ENCODE results near the gene HMGN2.
A peak's percentile ranks its signal among the peaks of the same experiment; 100 is the strongest.

Gene HMGN2

DNA sequence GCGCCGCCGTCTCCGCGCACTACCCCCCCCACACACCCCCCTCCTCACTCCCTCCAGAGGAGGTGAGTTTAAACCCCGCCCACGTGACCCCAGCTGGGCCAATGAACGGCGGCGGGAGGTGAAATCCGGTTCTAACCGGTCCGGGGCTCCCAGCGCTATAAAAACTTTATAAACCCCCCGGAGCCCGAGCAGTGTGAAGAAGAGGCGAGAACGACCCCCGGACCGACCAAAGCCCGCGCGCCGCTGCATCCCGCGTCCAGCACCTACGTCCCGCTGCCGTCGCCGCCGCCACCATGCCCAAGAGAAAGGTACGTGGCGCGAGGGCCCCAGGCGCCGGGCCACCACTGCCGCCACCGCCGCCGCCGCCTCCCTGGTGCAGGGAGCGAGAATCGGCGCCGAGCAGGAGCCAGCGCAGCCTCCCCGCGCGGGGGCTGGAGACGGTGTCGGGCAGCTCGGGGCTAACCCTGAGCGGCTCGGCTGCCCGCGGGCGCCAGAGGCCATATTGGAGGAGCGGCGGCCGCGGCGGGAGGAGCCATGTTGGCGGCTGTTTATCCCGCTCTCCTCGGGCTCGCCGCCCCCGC is at the start of gene HMGN2:
HMGN2 (plus strand) TSS at position 121 of the 581 bp plus-strand sequence; CDS start at position 294, 173 bp downstream.
- peak; percentile 88 to 89 for DNase-seq (ENCODE audit: low read depth in 2 of 2)

DNA sequence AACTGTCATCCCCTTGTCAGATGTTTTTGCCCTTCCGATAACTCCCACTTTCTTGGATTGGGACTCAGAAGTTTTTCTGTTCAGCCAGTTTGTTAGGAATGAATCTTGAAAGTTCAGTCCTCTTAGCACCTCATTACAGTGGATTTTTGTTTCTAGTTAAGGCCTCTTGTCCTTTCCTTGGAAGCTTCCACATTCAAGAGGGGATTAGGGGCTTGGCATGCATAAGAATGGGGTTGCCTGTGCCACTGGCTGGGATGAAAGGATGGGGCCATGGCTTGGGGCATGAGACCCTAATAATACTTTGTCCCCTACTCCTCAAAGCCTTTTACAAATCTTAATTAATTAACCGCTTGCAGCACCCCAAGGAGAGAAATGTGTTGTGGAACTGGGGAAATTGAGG is 42.5 kb upstream of the HMGN2 start:
- DNase-seq (ENCODE audit: low read depth in 2 of 2): no peak

DNA sequence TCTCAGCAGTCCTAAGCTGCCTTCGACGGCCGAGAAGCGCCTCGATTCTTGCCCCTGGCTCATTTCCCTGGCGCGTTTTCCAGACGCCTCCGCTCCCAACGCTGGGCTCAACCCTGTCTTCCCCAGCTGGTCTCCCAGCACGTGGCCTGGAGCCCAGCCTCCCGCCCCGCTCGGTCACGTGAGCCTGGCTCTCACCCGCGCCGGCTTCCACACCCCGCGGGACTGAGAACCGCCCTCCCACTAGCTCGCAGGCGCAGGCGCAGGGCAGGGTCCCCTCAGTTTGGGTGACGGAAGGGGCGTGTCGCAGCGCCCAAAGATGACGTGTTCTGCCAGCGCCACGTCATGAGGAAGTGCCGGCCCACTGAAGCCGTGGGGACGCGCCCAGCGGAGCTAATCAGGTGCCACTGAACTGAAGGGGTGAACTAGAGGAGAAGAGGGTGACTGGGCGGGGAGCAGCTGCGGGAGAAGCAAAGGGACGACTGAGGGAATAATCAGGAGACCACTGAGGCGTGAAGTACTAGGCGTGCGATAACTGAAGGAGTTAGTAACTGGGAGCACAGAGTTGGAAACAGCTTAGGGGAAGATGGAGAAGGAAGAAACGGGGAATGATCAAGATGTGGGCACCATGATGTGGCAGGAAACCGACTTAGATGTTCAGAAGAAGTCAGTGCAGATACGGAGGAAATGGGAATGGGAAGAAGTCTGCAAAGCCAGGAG is 40.1 kb upstream of the HMGN2 start, which contains the start of gene DHDDS:
DHDDS (plus strand) TSS at position 343 of the 717 bp plus-strand sequence. CDS start 625 bp downstream, outside the sequence.
- DNase-seq (ENCODE audit: low read depth in 2 of 2): peak; percentile 96 to 98

DNA sequence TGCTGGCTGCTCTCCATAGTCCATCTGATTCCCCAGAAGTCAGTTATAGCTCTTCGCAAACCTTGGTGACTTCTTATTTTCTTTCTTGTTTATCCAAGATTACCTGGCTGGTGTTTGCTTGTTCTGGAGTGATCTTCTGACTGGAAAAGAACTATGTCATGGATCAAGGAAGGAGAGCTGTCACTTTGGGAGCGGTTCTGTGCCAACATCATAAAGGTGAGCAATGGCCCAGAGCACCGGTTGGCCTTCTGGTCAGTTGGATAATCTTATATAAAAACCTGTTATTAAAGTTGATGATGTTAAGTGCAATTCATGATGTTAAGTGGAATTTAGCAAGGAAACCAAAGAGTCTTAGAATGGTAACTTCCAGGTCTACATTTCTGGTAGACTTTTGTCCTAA is 39.4 kb upstream of the HMGN2 start:
- no peak for DNase-seq (ENCODE audit: low read depth in 2 of 2)

DNA sequence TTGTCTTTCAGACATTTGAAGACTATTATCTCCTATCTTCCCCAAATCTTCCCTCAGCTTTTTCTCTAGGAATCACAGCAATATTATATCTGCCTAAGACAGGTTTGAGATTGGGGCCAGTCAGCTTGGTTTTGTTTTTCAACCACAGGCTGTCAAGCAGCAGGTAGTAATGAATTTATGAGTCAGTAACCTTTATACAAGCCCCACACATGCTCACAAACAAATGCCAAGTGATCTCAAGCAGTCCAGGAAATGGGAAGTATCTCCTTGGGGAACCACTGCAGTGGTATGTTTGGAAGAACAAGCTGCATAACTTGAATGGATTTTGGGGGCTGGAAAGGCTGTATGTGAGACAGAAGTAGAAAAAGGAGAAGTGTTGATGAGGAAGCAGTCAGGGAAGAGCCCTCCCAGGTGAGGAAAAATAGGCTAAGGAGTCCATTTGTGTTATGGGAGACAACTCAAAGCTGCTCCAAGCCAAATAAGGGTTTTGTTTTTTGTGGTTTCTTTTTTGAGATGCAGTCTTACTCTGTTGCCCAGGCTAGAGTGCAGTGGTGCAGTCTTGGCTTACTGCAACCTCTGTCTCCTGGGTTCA is 38.0 kb upstream of the HMGN2 start:
- DNase-seq (ENCODE audit: low read depth in 2 of 2): no peak

DNA sequence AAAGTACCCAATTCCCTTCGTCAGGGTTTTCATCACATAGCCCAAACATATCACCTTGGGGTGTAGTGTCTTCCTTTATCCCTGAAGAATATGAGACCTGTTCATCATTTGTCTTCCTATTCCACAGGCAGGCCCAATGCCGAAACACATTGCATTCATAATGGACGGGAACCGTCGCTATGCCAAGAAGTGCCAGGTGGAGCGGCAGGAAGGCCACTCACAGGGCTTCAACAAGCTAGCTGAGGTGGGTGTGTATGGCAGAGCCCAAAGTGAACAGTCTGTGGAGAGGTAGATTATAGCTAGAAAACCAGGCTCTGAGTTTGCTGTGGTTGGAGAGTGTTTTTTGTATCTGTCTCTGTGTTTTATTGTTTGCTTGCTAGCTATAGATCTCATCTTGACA is 34.2 kb upstream of the HMGN2 start:
- no peak for DNase-seq (ENCODE audit: low read depth in 2 of 2)

DNA sequence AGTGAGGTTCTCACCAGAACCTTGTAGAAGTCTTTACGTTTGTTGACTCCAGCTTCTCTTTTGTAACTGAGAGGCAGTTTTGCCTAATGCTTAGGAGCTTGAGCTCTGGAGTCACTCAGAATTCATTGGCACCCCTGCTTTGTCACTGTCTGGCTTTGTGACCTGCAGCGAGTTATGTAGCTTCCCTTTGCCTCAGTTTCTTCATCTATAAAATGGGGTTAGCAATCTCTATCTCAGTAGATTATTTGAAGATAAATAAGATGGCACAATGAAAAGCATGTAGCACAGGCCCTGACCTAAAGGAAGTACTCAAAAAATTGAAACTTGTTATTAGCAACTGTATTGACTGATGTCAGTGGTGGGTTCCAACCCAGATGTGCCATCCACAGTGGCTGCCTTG is 32.0 kb upstream of the HMGN2 start:
- no peak for DNase-seq (ENCODE audit: low read depth in 2 of 2)

DNA sequence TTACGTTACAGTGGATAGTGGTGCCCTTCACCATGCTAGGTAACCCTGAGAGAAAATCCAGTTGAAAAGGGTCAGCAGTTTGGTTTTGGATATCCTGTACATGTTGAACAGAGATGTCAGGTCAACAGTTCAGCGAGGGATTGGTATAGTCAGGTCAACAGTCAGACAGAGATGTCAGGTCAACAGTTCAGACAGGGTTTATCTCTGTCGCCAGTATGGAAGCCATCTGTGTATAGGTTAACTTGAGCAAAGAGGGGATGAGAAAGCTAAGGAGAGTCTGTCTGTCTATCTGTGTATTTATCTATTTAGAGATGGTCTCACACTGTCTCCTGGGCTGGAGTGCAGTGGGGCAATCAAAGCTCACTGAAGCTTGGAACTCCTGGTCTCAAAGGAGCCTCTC is 22.4 kb upstream of the HMGN2 start:
- DNase-seq (ENCODE audit: low read depth in 2 of 2): no peak

DNA sequence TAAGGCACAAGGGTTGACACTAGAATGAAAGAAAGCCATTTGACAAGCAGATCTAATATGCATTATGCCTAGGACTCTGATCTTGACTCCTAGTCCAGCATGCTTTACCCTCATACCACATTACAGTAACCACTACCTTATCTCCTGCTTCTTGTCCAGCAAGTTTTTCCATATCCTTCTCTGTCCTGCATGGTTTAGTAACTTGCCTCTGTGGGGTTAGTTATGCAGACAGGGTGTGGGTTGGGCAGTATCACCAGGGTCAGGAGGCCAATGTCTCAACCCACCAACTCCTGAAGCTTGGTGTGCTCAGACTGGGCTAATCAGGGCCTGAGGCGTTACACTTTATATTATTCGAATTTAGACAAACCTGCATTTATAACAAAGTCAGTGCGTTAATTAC is 21.3 kb upstream of the HMGN2 start:
- no peak for DNase-seq (ENCODE audit: low read depth in 2 of 2)

DNA sequence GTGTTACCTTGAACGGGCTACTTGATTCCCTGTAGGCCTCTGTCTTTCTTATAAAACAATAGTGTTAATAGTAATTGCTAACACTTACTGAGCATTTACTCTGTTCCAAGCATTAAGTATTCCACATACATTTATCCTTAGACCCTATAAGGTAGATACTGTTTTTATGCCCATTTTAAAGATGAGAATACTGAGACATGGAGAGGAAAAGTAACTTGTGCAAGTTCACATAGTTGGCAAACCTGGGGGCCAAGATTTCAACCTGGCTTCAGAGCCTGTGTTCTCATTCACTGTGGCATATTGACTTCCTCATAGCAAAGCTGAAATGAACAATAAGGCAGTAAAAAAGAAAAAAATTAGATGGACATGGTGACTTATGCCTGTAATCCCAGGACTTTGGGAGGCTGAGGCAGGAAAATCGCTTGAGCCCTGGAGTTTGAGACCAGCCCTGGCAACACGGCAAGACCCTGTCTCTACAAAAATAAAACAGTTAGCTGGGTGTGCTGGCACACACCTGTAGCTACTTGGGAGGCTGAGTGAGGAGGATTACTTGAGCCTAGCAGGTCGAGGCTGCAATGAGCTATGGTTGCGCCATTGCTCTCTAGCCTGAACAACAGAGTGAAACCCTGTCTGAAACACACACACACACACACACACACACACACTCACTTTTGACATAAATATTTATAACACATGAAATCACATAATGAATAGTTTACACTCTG is 19.6 kb upstream of the HMGN2 start:
- DNase-seq (ENCODE audit: low read depth in 2 of 2): no peak

DNA sequence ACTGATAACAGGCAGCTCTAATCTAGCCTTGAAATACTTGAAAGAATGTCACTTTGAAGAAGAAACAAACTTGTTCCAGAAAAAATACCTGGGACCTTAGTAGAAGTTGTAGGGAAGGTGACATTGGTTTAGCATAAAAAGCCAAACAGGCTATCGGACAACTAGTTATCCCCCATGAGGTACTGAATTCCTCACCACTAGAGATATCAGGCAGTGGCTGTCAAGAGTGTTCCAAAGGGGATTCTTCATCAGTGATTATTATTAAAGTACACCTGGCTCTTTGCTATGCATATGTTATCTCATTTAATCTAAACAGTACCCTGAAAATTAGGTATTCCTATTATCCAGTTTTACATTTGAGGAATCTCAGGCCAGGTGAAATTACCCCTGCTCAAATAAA is 13.1 kb upstream of the HMGN2 start:
- DNase-seq (ENCODE audit: low read depth in 2 of 2): no peak

DNA sequence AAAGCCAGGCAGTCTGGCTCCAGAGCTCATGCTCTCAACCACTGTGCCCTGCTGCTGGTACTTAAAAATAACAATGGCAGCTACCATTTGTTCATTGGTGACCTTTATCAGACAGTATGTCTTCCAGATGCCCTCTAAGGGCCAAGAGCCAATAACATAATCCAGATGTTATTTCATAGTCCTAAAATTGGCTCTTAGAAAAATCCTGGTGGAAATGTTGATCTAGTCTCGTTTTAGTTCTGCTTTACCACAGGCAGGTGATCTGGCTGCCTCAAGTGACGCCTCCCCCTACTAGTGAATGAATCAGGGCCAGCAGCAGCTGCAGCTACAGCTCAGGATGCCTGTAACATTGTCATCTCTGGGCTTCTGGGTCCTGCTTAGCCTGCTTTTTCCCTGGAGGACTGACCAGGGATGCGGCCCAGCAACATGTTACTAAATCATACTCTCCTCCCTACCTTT is 12.6 kb upstream of the HMGN2 start:
- DNase-seq (ENCODE audit: low read depth in 2 of 2): no peak

DNA sequence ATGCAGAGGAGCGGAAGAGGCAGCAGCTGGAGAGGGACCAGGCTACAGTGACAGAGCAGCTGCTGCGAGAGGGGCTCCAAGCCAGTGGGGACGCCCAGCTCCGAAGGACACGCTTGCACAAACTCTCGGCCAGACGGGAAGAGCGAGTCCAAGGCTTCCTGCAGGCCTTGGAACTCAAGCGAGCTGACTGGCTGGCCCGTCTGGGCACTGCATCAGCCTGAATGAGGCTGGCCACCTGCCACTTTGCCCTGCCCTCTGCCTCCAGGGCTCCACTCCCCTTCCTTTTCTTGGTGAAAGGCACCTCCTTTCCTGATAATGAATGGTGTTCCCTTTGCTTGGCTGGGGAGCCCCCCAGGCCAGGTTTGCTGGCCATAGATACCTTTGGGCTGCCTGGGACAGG is 3.3 kb upstream of the HMGN2 start:
- DNase-seq (ENCODE audit: low read depth in 2 of 2): no peak

DNA sequence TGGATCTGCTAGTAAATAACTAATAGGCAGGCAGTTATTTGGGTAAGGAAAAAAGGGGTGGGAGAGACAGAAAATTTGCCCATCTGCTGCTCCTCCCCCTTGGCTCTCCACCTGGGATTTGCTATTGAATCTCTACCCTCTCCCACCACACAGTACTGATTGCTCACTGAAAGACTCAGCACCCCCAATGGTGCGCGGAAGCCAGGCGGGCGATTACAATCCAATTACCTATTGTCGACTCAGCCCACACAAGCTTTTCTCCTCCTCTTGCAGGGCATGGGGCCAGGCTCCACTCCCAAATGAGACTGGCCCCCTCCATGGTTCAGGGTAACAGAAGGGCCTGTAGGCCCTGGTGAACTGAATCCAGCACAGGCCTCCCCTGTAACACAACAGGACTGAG is 2.7 kb upstream of the HMGN2 start:
- no peak for DNase-seq (ENCODE audit: low read depth in 2 of 2)

DNA sequence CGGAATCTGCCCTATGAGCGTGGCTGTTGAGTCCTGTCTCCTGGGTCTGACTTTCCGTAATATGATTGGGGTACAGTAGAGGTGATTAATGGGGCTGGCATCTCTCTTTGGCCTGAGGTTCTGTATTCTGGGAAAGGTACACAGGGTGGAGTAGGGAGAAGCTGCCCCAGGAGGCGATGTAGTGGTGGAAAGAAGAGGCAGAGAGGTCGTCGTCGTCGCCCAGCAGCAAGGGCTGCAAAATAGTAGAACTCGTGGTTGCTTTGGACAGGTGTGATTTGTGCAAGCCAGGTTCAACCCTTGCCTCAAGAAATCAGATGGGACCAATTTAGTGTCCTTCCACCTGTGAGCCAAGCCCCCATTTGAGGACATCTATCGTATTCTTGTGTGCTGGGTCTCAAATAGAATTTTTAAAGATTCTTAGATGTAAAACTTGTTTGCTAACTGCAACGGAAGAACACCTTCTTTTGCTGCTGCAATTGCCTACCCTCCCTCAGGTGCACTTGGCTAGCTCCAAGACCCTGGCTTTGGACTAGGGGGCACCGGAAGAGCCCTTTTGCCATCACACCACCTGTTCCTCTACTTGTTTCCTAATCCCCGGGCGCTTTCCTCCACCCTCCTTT is 1.3 kb upstream of the HMGN2 start:
- no peak for DNase-seq (ENCODE audit: low read depth in 2 of 2)

DNA sequence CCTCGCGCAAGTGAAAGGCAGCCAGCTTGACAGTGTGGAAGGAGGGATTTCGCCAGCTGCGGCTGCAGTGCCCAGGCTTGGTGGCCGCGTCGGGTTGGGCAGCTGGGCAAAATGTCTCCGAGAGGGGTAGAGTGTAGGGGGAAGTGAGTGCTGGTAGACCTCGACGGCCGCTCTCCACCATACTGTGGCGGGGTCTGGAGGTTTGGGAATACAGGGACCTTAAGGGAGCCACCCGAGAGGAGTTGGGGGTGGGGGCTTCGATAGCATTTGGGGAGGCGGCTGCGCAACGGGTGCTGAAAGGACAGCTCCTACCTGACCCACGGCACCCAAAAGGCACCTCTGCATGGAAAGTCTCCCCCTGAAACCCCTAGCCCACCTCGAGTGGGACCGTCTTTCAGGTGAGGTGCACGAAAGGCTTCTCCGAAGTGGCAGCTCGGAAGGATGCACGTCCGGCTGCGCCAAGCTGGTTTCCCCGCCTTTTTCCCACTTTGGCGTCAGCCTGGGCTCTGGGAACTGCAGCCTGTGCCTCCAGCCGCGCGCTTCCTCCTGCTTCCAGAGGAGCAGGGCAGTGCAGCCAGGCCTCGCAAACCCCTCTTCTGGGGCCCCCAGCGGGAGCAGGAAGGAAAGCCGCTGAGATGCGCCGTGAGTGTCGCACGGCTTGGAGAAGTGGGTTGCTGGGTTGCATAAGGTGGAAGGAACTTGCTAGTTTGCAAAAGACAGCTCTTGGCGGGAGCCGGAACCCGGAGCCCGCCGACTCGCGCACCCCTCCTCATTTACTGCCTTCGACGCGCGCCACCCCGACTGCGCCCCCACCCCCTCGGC is 531 bp upstream of the HMGN2 start:
- DNase-seq (ENCODE audit: low read depth in 2 of 2): peak; percentile 11 to 22

DNA sequence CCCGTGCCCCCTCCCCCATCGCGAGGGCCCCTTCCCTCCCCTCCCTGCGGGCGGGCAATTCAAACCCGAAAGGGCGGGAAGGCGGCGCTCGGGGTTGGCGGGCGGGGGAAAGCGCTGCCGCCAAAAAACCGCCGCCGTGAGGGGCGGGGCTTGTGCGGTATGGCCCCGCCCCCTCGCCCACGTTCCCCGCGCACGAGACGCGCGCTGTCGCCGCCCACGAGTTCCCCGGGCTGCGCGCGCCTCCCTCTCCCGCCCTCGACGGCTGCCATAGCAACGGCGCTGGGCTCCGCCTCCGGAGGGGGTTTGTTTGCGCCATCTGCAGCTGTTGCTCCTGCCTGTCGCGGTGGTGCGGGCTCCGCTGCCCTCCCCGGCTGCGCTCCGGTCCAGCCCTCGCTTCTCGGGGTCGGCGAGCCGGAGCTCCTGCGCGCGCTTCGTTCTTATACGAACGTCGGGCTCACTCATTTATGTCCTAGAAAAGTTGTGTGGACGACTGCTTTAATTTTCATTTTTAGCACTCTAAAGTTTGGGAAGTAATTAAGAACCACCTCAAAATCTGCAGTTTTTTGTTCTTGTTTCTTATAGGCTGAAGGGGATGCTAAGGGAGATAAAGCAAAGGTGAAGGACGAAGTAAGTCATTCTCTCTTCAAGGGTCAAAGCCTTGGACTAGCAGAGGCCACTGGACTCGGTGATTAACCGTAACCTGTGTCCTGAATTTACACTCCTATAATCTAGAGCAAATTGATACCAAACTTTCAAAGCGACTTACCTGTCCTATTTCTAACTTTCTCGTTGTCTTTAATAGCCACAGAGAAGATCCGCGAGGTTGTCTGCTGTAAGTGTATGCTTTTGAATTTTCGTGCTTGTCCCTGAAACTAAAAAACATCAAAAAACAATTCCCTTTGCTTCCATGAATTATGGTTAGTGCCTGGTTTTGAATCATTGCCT is 933 bp downstream of the HMGN2 start:
- DNase-seq (ENCODE audit: low read depth in 2 of 2): peak; percentile 89 to 93

DNA sequence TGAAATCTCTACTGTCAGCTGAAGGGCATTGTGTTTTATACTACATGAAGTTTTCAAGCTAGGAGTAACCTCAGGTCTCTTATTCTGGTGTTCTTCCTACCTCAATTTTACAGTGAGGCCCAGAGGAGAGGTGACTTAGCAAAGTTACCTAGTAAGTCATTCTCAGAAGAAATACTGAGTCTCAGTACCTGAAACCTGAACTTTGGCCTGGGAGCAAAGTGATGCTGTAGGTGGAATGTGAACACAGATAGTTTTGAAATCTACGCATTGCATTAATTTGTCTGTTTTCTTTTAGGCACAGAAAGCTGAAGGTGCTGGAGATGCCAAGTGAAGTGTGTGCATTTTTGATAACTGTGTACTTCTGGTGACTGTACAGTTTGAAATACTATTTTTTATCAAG is 2.6 kb downstream of the HMGN2 start:
- DNase-seq (ENCODE audit: low read depth in 2 of 2): no peak

DNA sequence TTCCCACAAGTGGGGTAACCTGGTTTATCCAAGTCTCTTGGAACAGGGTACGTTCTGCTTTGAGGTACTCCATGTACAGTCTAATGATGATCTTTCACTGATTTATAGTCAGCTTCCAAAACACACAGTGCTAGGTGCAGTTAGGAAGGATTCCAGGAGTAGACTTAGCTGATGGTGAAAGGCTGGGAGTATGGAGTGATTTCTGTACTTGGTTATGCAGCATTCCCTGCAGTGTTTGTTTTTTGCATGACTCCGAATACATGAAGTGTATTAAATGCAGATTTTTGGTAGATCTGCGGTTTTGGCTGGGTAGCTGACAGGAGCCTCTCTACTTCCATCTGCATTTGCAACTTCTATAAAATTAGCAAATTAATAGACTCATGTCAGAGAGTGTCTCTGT is 3.7 kb downstream of the HMGN2 start:
- no peak for DNase-seq (ENCODE audit: low read depth in 2 of 2)

DNA sequence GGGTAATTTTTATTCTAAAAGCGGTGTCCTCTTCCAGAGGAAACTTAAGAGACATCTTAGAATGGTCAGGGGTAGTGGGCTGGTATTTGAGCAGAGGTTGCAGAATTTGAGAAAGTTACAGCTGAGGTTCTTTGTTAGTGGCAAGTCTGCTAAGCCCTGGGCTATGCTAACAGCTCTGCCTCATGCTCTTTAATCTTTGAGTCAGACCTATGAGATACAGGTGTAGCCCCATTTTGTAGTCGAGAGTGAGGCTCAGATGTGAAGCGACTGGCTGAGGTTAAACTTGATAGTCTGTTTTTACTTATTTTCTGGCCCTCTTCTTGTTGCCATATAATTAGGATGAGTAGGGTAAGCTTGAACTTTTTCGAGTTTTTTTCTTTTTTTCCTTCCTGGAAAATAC is 4.7 kb downstream of the HMGN2 start:
- no peak for DNase-seq (ENCODE audit: low read depth in 2 of 2)

Measured in activated CD4-positive, alpha-beta T cell treated with anti-CD3 and anti-CD28 coated beads for 24 hours (primary cell).